HG03354 (cell line): ENCODE data around the gene CCDC200.
"Not testable (repeated sequence)": the region's sequence is repeated elsewhere in the genome, so short reads cannot be mapped to it uniquely, and the experiment has no call there.

Source experiments
- ATAC-seq: cut with Tn5 transposase; IDR thresholded peaks from one replicate; pipeline ENCODE4 v1.9.1; 2021; ENCODE audit warnings: mild to moderate bottlenecking; ENCODE audit not compliant: unreplicated experiment, poor library complexity, severe bottlenecking

CCDC200 gene

DNA sequence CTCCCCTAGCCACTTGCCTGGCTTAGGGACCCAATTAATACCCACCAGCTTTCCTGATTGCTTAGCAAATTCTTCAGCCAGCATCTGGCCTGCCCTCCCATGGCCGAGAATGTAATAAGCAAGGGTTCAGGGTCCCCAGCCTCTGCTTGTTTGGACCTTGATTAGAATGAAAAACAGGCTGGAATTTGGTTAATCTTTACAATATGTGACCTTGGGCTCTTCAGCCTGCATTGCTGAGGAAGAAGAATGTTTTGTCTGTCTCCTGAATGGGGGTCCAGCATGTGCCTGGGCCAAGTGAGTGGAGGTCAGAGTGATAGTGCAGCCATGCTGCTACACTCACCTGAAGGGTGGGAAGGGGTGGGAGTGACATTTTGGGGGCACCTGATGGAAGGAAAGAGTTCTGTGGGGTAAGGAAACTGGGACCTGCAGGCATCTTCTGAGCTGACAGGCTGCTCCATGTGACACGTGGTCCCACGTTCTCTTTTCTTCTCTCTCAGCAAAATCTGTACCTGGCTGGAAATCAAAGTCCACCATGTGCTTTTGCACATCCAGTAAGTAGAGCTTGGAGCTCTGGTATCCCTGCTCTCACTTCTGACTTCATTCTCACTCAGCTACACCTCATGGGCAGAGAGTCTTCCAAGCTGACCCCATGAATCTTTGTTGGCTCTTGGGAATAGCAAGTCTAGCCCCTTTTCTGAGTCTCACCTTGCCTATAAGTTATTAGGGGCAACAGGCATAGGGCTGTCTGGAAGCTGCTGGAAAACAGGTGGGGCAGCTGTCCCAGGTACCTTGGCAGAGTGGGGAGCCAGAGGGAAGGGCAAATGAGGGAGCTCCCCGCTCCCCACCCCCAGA, 11.4 kb downstream of the CCDC200 start:
- no peak for ATAC-seq

DNA sequence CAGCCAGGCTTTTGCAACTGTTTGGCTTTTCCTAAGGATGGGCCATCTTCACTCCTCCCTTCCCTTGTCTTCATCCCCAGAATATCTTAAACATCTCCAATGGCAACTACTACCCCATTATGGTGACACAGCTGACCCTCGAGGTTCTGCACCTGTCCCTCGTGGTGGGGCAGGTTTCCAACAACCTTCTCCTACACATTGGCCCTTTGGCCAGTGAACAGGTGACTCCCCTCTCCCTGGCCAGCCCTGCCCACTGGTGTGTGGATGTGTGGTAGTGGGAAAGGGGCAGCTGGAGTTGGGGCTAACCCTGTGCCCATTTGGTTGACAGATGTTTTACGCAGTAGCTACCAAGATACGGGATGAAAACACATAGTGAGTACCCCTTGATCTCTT, 12.1 kb downstream of the CCDC200 start:
- ATAC-seq: no peak

DNA sequence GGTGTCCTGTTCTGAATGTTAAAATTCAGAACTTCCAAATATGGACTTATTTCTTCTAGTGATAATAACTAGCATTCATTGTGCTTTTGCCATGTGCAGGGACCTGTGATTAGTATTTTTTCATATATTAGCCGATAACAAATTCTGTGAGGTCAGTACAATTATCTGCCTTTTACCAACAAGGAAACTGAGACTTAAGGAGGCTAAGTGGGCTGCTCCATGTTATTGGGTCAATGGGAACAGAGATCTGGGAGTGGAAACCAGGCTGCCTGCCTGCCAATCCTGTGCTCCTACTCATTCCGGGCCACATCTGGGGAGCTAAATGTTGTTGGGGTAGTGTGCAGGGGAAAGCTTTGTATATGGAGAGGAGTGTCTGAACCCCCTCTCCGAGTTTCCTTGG, 13.1 kb downstream of the CCDC200 start:
- ATAC-seq: no peak

DNA sequence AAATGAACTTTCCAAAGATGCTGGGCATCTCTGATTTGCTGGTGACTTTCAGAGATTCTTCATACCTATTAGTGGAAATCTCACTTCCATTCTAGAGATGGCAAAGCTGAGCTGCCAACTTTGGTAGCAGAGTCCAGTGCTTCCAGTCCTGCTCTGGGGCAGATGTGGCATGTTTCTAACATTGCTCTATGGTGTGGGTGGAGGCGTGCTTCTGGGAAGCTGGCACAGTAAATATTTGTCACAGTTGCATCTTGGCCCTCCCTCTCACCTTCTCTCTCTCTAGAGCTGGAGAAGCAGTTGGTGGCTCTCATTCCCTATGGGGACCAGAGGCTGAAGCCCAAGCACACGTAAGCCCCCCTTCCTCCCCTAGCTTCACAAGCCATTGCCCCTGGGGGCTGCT, 14.9 kb downstream of the CCDC200 start:
- no peak for ATAC-seq

DNA sequence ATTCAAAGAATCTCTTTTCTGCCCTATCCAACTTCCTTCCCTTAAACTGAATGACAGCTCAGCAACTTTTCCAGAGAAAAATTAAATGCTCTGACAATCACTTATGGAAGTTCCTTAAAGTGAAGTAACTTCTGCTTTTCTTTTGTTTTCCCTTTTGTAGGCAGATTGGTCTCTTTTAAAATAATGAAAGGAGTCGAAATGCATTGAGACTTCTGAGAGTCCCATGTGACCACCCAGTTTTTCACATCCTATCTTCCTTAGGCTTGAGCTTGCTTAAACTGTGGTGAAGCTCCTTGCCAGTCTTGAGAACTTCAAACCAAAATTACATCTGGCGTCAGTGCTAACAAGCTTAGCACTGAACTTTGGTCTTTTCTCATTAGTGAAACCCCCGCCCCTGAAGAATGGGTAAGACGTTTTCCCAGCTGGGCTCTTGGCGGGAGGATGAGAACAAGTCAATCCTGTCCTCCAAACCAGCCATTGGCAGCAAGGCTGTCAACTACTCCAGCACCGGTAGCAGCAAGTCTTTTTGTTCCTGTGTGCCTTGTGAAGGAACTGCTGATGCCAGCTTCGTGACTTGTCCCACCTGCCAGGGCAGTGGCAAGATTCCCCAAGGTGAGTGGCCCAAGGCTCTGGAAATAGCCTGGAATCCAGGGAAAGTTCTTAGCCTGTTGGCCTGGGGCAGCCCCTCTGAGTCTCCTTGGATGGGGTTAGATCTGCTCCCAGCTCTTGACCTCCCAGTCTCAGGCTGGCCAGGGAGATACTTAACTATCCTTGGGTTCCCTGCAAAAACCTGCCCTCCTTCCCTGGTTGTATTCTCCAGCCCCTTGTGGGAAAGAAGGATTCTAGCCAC, 15.6 kb downstream of the CCDC200 start:
- no peak for ATAC-seq

DNA sequence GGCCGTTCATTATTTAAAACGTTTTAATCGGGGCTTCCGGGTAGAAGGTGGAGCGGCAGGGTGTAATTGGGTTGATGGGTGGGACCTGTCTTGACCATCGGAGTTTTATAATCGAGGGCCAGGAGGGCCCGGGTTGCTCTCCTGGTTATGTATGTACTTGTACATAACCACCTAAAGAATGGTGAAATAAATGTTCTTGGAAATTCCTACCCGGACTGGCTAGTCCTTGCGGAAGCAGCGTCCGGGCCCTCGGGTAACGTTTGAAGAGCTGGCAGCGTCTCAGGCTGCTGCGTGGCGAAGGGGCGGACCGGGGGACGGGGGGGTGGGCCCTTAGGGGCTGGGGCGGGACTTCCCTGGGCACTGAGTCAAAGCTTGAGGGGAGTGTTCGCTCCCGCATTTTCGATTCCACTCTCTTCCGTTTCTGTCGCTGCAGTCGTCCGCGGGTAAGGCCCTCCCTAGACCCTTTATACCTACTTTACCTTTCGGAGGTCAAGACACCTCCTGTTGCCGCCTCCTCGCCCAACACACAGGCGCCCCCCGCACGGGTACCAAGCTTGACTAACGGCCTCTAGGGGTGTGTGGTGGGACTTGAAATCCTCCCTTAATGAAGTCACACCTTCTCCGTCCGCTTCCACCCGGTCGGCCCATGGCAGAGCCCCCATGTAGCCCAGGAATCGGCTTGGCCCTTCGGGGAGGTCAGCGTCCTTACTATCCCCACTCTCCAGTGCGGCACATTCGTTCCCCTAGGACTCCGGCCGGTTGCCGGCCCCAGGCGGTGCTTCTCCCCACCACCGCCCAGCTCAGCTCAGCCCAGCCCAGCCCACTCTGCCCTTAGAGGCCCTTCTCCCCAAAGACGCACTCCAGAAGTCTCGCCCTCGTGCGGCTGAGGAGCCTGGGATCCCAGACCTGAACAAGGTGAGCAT, 16.7 kb downstream of the CCDC200 start, which contains the start of gene TMEM106A:
TSS of gene TMEM106A (plus strand) at position 396 of the 923 bp plus-strand sequence. CDS start 1,167 bp downstream, outside the sequence.
- ATAC-seq: peak; percentile 72

DNA sequence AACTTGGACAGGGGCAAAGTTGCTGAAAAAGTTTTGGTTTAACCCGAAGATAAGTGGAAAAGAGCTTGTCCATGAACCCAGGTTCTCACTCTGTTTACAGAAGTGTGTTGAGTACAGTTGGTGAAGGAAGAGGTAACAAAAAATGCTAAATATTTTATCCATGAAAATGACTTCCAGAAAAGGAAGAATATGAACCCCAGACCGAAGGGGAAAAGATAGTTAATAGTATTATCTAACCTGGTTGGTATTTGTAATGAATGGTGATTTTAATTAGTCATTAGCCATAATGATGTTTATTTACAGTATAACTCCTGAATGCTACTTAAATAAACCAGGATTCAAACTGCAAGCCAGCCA, 17.3 kb downstream of the CCDC200 start:
- ATAC-seq: no peak

DNA sequence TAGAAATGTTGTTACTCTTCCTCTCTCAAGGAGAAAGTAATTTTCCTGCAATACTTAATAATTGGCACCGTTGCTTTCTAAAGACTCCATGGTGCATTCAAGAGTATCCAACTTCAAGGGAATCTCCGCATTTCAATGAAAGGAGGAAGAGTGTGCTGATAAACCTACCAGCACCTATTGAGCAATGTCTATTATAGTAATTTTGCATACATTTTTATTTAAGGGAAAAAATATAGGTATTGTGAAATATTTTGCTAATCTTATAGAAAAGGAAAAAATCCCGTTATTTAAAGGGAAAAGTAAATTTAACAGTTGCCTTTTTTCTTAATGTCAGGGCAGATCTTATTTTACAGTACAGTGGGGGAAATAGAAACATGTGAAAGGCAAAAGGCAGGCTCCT, 17.8 kb downstream of the CCDC200 start:
- ATAC-seq: no peak

DNA sequence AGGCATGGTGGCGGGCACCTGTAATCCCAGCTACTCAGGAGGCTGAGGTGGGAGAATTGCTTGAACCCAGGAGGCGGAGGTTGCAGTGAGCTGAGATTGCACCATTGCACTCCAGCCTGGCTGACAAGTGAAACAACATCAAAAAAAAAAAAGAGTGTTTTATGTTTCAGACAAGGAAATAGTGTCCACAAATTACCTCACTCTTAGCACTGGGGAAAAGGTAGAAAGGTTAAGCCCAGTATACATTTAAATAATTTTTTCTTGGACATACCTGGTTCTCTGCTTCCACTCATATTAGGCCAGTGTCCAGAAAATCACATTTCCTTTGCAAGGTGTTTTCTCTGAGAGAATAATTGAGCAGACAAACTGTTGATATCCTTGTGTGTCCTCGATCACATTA, 25.4 kb downstream of the CCDC200 start:
- ATAC-seq: not testable (repeated sequence)

DNA sequence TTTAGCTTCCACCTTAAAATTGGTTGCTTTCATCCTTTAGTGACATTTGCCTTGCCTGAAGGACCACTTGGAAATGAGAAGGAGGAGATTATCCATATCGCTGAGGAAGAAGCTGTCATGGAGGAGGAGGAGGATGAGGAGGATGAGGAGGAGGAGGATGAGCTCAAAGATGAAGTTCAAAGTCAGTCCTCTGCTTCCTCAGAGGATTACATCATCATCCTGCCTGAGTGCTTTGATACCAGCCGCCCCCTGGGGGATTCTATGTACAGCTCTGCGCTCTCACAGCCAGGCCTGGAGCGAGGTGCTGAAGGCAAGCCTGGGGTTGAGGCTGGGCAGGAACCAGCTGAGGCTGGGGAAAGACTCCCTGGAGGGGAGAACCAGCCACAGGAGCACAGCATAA, 28.3 kb downstream of the CCDC200 start:
- no peak for ATAC-seq

DNA sequence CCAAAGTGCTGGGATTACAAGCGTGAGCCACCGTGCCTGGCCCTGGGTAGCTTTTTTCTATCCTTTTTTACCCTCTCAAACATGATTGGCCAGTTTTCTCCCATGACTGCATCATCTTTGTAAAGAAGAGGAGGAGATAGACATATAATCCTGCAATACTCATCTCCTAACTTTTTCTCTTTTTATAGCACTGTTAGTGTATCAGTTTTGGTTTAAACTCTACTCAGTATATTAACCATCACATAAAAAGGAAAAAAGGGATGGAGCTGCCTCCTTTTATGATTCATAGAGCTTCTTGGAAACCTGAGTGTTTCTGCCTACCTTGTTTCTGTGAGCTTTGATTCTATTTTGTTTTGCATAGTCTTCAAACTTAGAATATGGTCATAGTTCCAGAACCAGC, 28.8 kb downstream of the CCDC200 start:
- ATAC-seq: no peak

DNA sequence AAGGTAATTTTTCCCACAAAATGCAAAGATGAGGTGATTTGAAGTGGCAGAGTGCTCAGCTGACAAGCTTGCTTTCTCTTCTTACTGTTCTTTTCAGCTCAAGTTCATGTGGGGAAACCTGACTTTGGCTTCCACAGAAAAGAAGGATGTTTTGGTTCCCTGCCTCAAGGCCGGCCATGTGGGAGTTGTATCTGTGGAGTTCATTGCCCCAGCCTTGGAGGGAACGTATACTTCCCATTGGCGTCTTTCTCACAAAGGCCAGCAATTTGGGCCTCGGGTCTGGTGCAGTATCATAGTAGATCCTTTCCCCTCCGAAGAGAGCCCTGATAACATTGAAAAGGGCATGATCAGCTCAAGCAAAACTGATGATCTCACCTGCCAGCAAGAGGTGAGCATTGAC, 35.2 kb downstream of the CCDC200 start:
- no peak for ATAC-seq

DNA sequence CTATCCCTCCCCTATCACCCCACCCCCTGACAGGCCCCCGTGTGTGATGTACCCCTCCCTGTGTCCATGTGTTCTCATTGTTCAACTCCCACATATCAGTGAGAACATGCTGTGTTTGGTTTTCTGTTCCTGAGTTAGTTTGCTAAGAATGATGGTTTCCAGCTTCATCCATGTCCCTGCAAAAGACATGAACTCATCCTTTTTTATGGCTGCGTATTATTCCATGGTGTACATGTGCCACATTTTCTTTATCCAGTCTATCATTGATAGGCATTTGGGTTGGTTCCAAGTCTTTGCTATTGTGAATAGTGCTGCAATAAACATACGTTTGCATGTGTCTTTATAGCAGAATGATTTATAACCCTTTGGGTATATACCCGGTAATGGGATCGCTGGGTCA, 41.8 kb downstream of the CCDC200 start:
- ATAC-seq: not testable (repeated sequence)

DNA sequence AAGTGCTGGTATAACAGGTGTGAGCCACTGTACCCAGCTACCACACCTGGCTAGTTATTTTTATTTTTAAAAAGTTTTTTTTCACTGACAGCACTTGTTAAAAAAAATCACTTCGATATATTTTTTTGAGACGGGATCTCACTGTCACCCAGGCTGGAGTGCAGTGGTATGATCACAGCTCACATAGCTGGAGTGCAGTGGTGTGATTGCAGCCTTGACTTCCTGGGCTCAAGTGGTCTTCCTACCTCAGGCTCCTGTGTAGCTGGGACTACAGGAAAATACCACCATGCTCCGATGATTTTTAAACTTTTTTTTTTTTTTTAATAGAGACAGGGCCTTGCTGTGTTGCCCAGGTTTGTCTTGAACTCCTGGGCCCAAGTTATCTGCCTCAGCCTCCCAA, 44.5 kb downstream of the CCDC200 start:
- ATAC-seq: no peak

DNA sequence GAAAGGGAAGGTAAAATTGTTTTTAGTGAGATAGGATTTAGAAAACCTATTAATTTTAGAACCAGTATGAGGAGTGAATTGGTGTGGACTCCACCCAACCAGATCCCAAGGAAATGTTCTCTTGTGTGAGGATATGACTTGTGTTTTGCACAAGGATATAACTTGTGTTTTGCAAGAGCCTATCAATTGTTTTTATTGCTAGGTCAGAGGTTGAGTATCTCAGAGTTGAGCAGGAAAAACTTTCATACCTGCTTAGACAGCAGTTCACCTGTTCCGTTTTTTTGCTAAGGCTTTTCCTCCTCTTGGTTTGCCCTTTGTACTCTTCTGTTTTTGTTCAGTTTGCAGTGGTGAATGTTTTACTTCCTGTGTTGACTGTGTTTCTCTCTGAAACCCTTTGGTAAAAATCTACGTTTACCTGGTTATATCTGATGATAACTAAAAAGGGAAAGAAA, 52.3 kb downstream of the CCDC200 start:
- ATAC-seq: no peak

DNA sequence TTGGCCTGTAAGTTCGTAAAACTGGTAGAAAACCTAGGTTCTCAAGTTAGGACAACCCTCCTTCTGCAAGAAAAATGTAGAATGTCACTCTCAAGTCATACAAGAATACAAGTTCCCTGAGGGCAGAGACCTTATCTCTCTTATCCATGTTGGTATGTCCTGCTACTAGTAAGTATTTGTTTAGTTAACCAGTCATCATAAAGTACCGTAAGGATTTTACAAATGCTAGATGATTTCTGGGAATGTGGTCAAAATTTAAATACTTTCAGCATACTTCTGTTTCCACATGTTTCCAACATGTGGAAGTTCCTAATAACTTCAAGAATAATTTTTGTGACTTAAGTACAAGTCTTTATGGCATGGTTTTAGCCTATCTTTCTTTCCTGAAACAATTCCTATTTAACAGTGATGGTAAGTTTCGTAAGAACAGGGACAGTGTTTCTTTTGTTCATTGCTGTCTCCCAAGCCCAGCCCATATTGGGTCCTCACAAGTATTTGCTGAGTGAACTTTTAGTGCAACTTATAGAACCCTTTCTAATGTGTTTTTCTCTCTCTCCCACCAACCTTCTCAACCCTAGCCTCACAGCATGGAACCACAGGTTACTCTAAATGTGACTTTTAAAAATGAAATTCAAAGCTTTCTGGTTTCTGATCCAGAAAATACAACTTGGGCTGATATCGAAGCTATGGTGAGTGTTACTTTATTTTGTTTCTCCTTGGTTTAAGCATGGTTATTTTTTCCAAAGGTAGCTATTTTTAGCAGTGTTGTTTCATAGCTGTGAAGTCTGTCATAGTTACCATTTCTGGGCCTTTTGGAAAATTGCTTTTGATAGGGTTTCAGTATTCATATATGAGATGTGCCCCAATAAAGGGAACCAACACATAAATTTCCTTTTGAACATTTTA, 53.0 kb downstream of the CCDC200 start:
- ATAC-seq: no peak

DNA sequence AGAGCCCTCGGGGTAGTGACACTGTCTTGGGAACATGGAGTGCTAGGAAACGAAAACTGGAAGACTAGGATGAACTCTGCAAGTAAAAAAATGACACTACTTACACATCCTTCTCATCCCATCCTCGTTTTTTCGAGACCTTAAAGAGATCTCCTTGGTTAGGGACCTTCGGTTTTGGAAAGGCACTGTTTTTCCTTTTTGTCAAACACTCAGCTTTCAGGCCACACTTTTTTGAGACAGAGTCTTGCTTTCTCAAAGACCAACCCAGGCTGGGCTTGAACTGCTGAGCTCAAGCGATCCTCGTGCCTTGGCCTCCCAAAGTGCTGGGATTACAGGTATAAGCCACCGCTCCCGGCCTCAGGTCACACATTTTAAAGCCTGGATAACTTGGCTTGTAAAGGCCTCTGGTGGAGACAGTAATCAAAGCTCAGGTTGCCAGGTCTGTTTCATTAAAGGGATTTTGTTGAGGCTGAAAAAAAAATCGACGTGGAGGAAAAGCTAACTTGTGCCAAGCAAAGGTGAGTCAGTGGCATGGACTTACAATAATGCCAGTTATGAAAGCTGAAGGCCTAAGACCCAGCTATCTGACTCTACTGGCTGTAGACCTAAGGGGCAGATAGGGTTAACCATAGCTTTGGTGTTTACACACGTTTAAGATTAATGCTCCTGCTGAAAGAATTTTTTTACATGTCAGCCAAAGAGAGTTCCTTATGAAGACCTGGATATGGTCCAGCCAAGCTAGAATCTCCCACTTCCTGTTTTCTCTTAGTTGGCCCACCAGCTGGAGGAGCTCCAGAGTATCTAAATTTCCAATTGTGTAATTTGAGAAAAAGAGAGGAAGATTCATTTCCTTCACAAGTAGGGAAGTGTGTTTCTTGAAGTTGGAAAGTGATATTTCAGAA, 56.6 kb downstream of the CCDC200 start:
- ATAC-seq: no peak
